ENCODE measurements around the gene MAP7D2. TPM values are rescaled to one million over a fixed set of nuclear protein-coding genes. Genes with fewer than 3 reads are reported as not detected.

MAP7D2 gene
- total RNA-seq, 4 donors from 2014 or later, result 2.1 to 4.4 (median 2.2) TPM; not detected in 1

- H3K36me3 ChIP-seq, result no peaks in the 10 kb centered on the region
- no peaks in the 10 kb centered on the region for H3K9me3 ChIP-seq
- H3K4me1 ChIP-seq, result peaks cover 0 to 5% (median 2%) of the 10 kb centered on the region in 4 donors
- no peak overlapping the region for H3K27ac ChIP-seq
- no peak for TF ChIP-seq POLR2AphosphoS5 (IDR thresholded peaks at IDR 0.05)
- TF ChIP-seq CTCF (IDR thresholded peaks at IDR 0.05), result no peak
- TF ChIP-seq EP300 (IDR thresholded peaks at IDR 0.05; ENCODE audit: low read depth), result no peak
- TF ChIP-seq POLR2A (IDR thresholded peaks at IDR 0.05), result no peak
- no peaks in the 10 kb centered on the region for H3K27me3 ChIP-seq
- intact Hi-C loops (cut with DNase I; ENCODE audit: low total_unique reads), result no loop called here
- WGBS, 2 donors (ENCODE audit: low coverage in 1 of 2), result 72% methylated on average over 1 of the region's 1 CpG; no CpG with 5 or more reads in 1 of the 2 donors
- in situ Hi-C loops (cut with MboI; ENCODE audit: low pct_ligation_motif_present in 1 of 4, low pct_unique_long_range_greater_than_20kb in 1 of 4, low sequenced_read_pairs in 3 of 4), result no loop called here
- DNase-seq, result no peak
- no peak overlapping the region for H3K4me3 ChIP-seq
These were observed 16.0 kb upstream of the MAP7D2 start for GRCh38 chrX:20132666-20133065.

GRCh38 chrX:20130357-20130756 lies 13.7 kb upstream of the MAP7D2 start:
- 98 to 100% methylated on average over 1 of the region's 1 CpG for WGBS, 2 donors (ENCODE audit: low coverage in 1 of 2)
- in situ Hi-C loops (cut with MboI; ENCODE audit: low pct_ligation_motif_present in 1 of 4, low pct_unique_long_range_greater_than_20kb in 1 of 4, low sequenced_read_pairs in 3 of 4), result no loop called here
- intact Hi-C loops (cut with DNase I; ENCODE audit: low total_unique reads), result no loop called here
- no peaks in the 10 kb centered on the region for H3K4me1 ChIP-seq
- H3K4me3 ChIP-seq, result no peak overlapping the region
- no peaks in the 10 kb centered on the region for H3K36me3 ChIP-seq
- no peak for DNase-seq
- no peaks in the 10 kb centered on the region for H3K9me3 ChIP-seq
- H3K27me3 ChIP-seq, result no peaks in the 10 kb centered on the region
- H3K27ac ChIP-seq, result no peak overlapping the region
- TF ChIP-seq CTCF (IDR thresholded peaks at IDR 0.05) (no peak), EP300 (IDR thresholded peaks at IDR 0.05; ENCODE audit: low read depth) (no peak), POLR2AphosphoS5 (IDR thresholded peaks at IDR 0.05) (no peak), POLR2A (IDR thresholded peaks at IDR 0.05) (no peak)

- no peak for DNase-seq
- Histone ChIP-seq H3K36me3 (no peaks in the 10 kb centered on the region), H3K27ac (no peak overlapping the region), H3K27me3 (no peaks in the 10 kb centered on the region), H3K4me3 (no peak overlapping the region), H3K9me3 (no peaks in the 10 kb centered on the region), H3K4me1 (no peaks in the 10 kb centered on the region)
- intact Hi-C loops (cut with DNase I; ENCODE audit: low total_unique reads), result no loop called here
- 94% methylated on average over 1 of the region's 1 CpG; no CpG with 5 or more reads in 1 of the 2 donors for WGBS, 2 donors (ENCODE audit: low coverage in 1 of 2)
- in situ Hi-C loops (cut with MboI; ENCODE audit: low pct_ligation_motif_present in 1 of 4, low pct_unique_long_range_greater_than_20kb in 1 of 4, low sequenced_read_pairs in 3 of 4), result no loop called here
- no peak for TF ChIP-seq EP300 (IDR thresholded peaks at IDR 0.05; ENCODE audit: low read depth)
These were observed 12.8 kb upstream of the MAP7D2 start for GRCh38 chrX:20129547-20129946.

GRCh38 chrX:20128670-20129069 lies 12.0 kb upstream of the MAP7D2 start:
- 43 to 83% methylated on average over 4 of the region's 4 CpGs for WGBS, 2 donors (ENCODE audit: low coverage in 1 of 2)

More at GRCh38 chrX:20128670-20129069, 12.0 kb upstream of the MAP7D2 start:
- Histone ChIP-seq H3K27me3 (no peaks in the 10 kb centered on the region), H3K4me1 (no peaks in the 10 kb centered on the region), H3K27ac (no peak overlapping the region), H3K9me3 (no peaks in the 10 kb centered on the region), H3K36me3 (no peaks in the 10 kb centered on the region), H3K4me3 (no peak overlapping the region)
- DNase-seq, result no peak
- TF ChIP-seq POLR2A (IDR thresholded peaks at IDR 0.05) (no peak), POLR2AphosphoS5 (IDR thresholded peaks at IDR 0.05) (no peak), EP300 (IDR thresholded peaks at IDR 0.05; ENCODE audit: low read depth) (no peak), CTCF (IDR thresholded peaks at IDR 0.05) (no peak)
- intact Hi-C loops (cut with DNase I; ENCODE audit: low total_unique reads) (no loop called here), in situ Hi-C loops (cut with MboI; ENCODE audit: low pct_ligation_motif_present in 1 of 4, low pct_unique_long_range_greater_than_20kb in 1 of 4, low sequenced_read_pairs in 3 of 4) (no loop called here)

Data from transverse colon (tissue), 4 donors.